ENCODE measurements around the gene DENND1A. TPM values are rescaled to one million over a fixed set of nuclear protein-coding genes. Genes with fewer than 3 reads are reported as not detected.
"Not testable (repeated sequence)": the region's sequence is repeated elsewhere in the genome, so short reads cannot be mapped to it uniquely, and the experiment has no call there.

DENND1A gene
- total RNA-seq, 1 donor from 2014 or later: 24.4 TPM

- DNase-seq (ENCODE audit: low spot score): no peak
These were observed 512.5 kb downstream of the DENND1A start for GRCh38 chr9:123417289-123418051.

GRCh38 chr9:123416176-123416575 lies 513.8 kb downstream of the DENND1A start:
- DNase-seq (ENCODE audit: low spot score): no peak

GRCh38 chr9:123414936-123415930 lies 514.7 kb downstream of the DENND1A start:
- DNase-seq (ENCODE audit: low spot score): no peak

GRCh38 chr9:123414204-123414603 lies 515.7 kb downstream of the DENND1A start:
- no peak for DNase-seq (ENCODE audit: low spot score)

GRCh38 chr9:123412171-123412820 lies 517.6 kb downstream of the DENND1A start:
- DNase-seq (ENCODE audit: low spot score): no peak

GRCh38 chr9:123411636-123412035 lies 518.3 kb downstream of the DENND1A start:
- DNase-seq (ENCODE audit: low spot score): no peak

GRCh38 chr9:123411191-123411590 lies 518.7 kb downstream of the DENND1A start:
- no peak for DNase-seq (ENCODE audit: low spot score)

DNA sequence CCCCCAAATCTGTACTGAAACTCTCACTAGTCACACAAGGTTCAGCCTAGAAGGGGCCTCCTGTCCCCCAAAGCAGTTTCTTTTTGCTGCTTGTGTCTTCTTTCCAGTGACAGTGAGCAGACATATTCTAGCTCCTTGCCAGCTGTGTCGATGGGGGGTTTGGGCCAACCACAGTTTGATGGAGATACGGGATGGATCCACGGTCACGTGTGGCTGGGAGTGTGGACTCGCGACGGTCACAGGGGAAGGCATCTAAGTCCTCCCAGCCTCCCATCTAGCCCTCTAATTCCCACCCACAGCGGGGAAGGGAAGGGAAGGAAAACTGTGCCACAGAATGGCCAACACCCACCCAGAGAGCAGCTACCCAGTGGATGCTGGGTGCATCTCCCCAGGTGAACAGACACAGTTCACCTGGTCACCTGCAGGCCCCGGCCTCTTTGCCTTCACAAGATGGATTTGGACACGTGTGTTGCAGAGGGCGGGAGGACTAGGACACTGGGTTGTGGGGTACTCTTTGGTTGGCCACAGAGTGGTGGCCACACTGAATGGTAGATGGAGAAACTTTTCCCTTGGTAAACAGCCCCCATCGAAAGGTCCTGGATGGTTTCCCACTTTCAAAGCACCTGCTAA lies 519.5 kb downstream of the DENND1A start:
- DNase-seq (ENCODE audit: low spot score): no peak

DNA sequence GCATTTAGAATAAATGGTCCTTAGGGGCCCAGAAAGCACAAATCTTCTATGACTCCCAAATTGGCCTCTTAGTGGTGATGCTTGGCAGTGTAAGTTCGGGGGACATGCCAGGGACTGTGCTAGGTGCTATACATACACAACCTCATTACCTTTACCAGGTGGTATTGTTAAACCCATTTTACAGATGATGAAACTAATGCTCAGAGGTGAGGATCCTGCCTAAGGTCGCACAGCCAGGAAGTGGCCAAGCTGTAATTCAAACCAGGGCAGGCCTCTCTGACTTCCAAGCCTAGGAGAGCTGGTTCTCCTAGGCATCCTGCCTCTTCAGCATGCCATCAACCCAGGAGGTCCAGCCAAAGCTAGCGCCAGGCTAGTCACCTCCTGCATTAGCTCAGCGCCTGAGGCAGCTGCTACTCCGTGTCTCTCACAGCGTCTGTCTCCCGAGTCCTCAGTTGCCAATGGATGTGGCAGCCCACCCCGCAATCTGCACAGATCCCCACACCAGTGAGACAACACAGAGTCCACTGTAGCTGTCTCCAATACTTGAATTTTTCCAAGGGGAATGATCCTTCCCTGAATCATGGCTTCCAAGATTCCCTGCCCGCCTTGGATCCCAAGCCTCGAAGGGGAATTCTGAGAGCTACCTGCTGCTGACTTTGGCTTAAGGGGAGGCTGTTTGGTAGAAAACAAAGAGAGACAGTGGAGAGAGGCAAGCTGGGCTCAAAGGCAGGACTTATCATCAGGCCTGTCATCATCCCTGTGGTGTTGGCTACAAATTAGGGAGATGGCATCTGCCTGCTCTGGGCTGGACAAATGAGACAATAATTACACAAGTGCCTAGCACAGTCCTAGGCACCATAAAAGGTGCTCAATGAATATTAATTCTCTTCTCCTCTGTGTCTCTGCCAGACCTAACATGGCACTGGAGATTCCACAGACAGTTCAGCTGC lies 521.3 kb downstream of the DENND1A start:
- no peak for DNase-seq (ENCODE audit: low spot score)

DNA sequence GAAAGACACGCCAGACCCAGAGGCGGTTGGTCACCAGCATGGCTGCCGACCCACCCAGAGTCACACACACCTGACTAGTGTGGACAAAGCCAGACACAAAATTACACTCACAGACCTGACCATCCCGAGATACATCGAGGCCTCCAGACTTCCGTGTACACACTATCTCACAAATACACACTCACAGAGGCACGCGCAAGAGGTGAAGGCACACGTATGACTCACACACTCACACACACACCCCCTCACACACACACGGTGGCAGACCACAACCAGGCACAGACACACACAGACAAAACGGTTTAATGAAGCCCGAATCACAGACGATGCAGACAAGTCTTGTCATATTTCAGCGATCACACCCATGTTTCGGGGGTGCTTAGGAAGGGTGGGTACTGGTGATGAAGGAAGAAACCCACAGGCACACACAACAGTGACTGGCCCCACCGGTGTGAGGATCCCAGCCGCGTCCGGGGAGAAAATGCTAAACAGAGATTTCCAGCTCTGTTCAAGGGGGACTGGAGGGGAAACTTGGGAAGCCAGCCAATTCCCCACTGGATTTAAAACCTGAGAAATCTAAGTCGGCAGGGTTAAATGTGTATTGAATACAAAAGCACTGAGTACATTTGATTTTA lies 522.6 kb downstream of the DENND1A start:
- DNase-seq (ENCODE audit: low spot score): no peak

DNA sequence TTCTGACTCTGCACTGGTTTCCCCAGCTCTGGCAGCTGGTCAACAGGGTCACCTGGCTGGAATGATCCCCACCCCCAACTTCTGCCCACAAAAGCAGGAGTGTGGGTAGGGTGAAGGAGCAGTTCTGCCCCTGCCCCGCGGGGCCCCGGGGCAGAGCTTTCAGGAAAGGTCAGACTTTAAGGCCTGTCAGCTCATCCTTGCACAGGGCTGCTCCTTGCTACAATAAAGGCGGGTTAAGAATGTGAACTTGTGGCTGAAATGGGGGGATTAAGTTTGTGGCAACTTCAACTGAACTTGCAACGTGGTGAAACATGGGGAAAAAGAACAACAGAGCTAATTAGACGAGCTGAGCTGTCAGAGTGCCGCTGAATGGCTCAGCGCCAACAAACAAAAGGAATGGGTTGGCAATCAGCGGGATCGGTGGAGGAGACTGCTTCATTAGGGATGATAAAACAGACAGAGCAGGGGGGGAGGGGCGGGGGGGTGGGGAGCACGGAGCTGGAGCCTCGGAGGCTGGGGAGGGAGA lies 523.2 kb downstream of the DENND1A start:
- DNase-seq (ENCODE audit: low spot score): no peak

DNA sequence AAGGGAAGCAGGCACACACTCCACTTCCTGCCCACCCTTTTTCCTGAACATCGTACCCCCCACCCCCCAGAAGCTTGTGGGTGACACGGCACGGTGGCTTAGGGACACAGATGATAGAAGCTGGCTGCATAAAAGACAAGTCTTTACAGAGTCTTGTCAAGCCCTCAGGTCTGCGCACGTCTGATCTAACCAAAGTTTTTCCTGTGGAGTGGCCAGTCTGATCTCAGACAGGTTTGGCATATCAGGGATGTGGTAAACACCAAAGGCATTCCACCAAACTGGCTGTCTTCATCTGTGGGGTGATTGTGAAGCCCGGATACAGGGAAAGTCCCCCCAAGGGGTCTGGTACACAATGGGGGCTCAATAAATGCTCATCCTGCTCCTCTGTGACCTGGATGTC lies 523.9 kb downstream of the DENND1A start:
- no peak for DNase-seq (ENCODE audit: low spot score)

- no peak for DNase-seq (ENCODE audit: low spot score)
These were observed 526.9 kb downstream of the DENND1A start for GRCh38 chr9:123402981-123403509.

- no peak for DNase-seq (ENCODE audit: low spot score)
These were observed 527.9 kb downstream of the DENND1A start for GRCh38 chr9:123401879-123402513.

GRCh38 chr9:123400926-123401503 lies 528.9 kb downstream of the DENND1A start:
- no peak for DNase-seq (ENCODE audit: low spot score)

DNA sequence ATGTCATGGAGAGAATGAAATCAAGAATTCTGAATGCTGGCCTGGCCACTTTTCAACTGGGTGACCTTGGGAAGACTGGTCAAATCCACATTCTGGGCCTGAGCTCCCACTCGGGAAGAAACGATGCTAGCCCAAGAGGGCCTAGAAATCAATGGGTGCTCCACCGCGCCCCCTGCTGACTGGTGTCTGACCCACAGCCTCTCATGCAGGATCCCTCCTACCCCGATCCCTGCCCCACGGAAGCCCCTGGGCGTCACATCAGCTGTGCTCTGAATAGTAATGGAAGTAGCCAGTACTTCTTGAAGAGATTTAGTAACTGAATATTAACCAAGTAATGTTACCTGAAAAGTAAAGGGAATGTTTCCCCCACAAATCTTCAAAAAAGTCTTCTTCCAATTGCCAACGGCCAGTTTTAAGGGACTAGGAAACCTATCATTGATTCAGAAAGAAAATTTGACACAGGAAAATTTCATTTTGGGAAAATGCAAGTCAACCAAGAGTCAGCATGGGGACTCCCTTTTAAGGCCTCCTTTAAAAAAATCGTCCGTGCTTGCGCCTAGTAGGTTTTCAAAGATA lies 530.0 kb downstream of the DENND1A start:
- DNase-seq (ENCODE audit: low spot score): no peak

- not testable (repeated sequence) for DNase-seq (ENCODE audit: low spot score)
These were observed 531.0 kb downstream of the DENND1A start for GRCh38 chr9:123398938-123399337.

GRCh38 chr9:123397975-123398374 lies 532.0 kb downstream of the DENND1A start:
- DNase-seq (ENCODE audit: low spot score): no peak
